HEK293 (cell line): Measurements from ENCODE around the gene MAK.

Experiments used
- CTCF ChIA-PET: fragments of 350-600 bp; formaldehyde crosslinking; extraction: SDS; loops from one replicate; lab custom pipeline; 2021; ENCODE audit warnings: antibody characterized with exemption; lab: Yijun Ruan, JAX
- POLR2A ChIA-PET: fragments of 300-600 bp; formaldehyde crosslinking; extraction: SDS; loops from one replicate; lab custom pipeline; 2020; ENCODE audit warnings: antibody characterized with exemption, inconsistent platforms; lab: Yijun Ruan, JAX
- H3K27ac ChIP-seq: fragments of 200-500 bp; sonication (Bioruptor generic); 2 replicates; pipeline ENCODE4 v1.5.1; 2014; ENCODE audit warnings: low read depth, low read length, control low read depth, inconsistent platforms; ENCODE audit errors: extremely low read depth
- H3K36me3 ChIP-seq, 2 experiments: fragments of 200-500 bp in 1 of 2; sonication (Bioruptor generic) in 1 of 2; 1 replicate in 1 of 2; 2 replicates in 1 of 2; pipeline ENCODE4 v1.5.1; 2014 to 2017; ENCODE audit warnings: inconsistent platforms in 2 of 2, low read length in 2 of 2; ENCODE audit not compliant: control insufficient read depth in 2 of 2, insufficient read depth in 1 of 2
- H3K4me1 ChIP-seq: fragments of 200-500 bp; sonication (Bioruptor generic); 2 replicates; pipeline ENCODE4 v1.5.1; 2014; ENCODE audit warnings: mild to moderate bottlenecking, low read length, inconsistent platforms; ENCODE audit not compliant: control insufficient read depth, insufficient read depth
- H3K4me3 ChIP-seq: 2 replicates; pipeline ENCODE4 v1.5.1; 2011; ENCODE audit warnings: low read depth, mild to moderate bottlenecking, control low read depth, low read length, moderate library complexity
- H3K9me3 ChIP-seq: fragments of 200-500 bp; sonication (Bioruptor generic); 2 replicates; pipeline ENCODE4 v1.5.1; 2014; ENCODE audit warnings: low read depth, low read length, inconsistent platforms; ENCODE audit not compliant: control insufficient read depth, insufficient read depth
- KLF16 ChIP-seq: fragments of 450-650 bp; formaldehyde crosslinking; IDR thresholded peaks from 2 replicates; pipeline ENCODE4 v1.5.1; 2017; ENCODE audit warnings: missing biosample characterization, missing genetic modification characterization
- SCRT1 ChIP-seq: fragments of 450-650 bp; formaldehyde crosslinking; IDR thresholded peaks from 2 replicates; pipeline ENCODE4 v1.5.1; 2016; ENCODE audit warnings: missing biosample characterization, missing genetic modification characterization, borderline replicate concordance
- ZBTB21 ChIP-seq: fragments of 450-650 bp; formaldehyde crosslinking; IDR thresholded peaks from 2 replicates; pipeline ENCODE4 v1.5.1; 2017; ENCODE audit warnings: missing biosample characterization, missing genetic modification characterization
- ZBTB7A ChIP-seq: fragments of 450-650 bp; formaldehyde crosslinking; IDR thresholded peaks from 2 replicates; pipeline ENCODE4 v1.5.1; 2016; ENCODE audit warnings: low read depth, missing biosample characterization, missing genetic modification characterization
- ZNF2 ChIP-seq: fragments of 450-650 bp; formaldehyde crosslinking; IDR thresholded peaks from 2 replicates; pipeline ENCODE4 v1.5.1; 2016; ENCODE audit warnings: missing biosample characterization, missing genetic modification characterization
- ZNF214 ChIP-seq: fragments of 450-650 bp; formaldehyde crosslinking; IDR thresholded peaks from 2 replicates; pipeline ENCODE4 v1.5.1; 2017; ENCODE audit warnings: missing biosample characterization, mild to moderate bottlenecking, missing genetic modification characterization, borderline replicate concordance
- ZNF248 ChIP-seq: fragments of 450-650 bp; formaldehyde crosslinking; IDR thresholded peaks from 2 replicates; pipeline ENCODE4 v1.5.1; 2017; ENCODE audit warnings: missing biosample characterization, missing genetic modification characterization
- ZNF266 ChIP-seq: fragments of 450-650 bp; formaldehyde crosslinking; IDR thresholded peaks from 2 replicates; pipeline ENCODE4 v1.5.1; 2016; ENCODE audit warnings: missing biosample characterization, missing genetic modification characterization, low read depth
- ZNF311 ChIP-seq: fragments of 450-650 bp; formaldehyde crosslinking; IDR thresholded peaks from 2 replicates; pipeline ENCODE4 v1.5.1; 2017; ENCODE audit warnings: missing biosample characterization, missing genetic modification characterization, borderline replicate concordance
- ZNF350 ChIP-seq: fragments of 450-650 bp; formaldehyde crosslinking; IDR thresholded peaks from 2 replicates; pipeline ENCODE4 v1.5.0; 2017; ENCODE audit warnings: missing biosample characterization, mild to moderate bottlenecking, missing genetic modification characterization
- ZNF362 ChIP-seq: fragments of 450-650 bp; formaldehyde crosslinking; IDR thresholded peaks from 2 replicates; pipeline ENCODE4 v1.5.1; 2016; ENCODE audit warnings: missing biosample characterization, missing genetic modification characterization
- ZNF433 ChIP-seq: fragments of 450-650 bp; formaldehyde crosslinking; IDR thresholded peaks from 2 replicates; pipeline ENCODE4 v1.5.1; 2016; ENCODE audit warnings: missing biosample characterization, missing genetic modification characterization, low read depth
- ZNF571 ChIP-seq: fragments of 450-650 bp; formaldehyde crosslinking; IDR thresholded peaks from 2 replicates; pipeline ENCODE4 v1.5.0; 2017; ENCODE audit warnings: missing biosample characterization, missing genetic modification characterization
- ZNF664 ChIP-seq: fragments of 450-650 bp; formaldehyde crosslinking; IDR thresholded peaks from 2 replicates; pipeline ENCODE4 v1.5.1; 2016; ENCODE audit warnings: missing biosample characterization, missing genetic modification characterization
- ZNF747 ChIP-seq: fragments of 450-650 bp; formaldehyde crosslinking; IDR thresholded peaks from 2 replicates; pipeline ENCODE4 v1.5.1; 2016; ENCODE audit warnings: missing biosample characterization, missing genetic modification characterization
- ZSCAN16 ChIP-seq: fragments of 450-650 bp; formaldehyde crosslinking; IDR thresholded peaks from 2 replicates; pipeline ENCODE4 v1.5.1; 2016; ENCODE audit warnings: missing biosample characterization, missing genetic modification characterization
- TF ChIP-seq, protein P1 (sequence below): fragments of 450-650 bp; formaldehyde crosslinking; IDR thresholded peaks from 2 replicates; pipeline ENCODE4 v1.5.1; 2016; ENCODE audit warnings: missing biosample characterization, missing genetic modification characterization, borderline replicate concordance
- TF ChIP-seq, protein P2 (sequence below): fragments of 450-650 bp; formaldehyde crosslinking; IDR thresholded peaks from 2 replicates; pipeline ENCODE4 v1.5.1; 2016; ENCODE audit warnings: missing biosample characterization, missing genetic modification characterization, borderline replicate concordance

Gene MAK

GRCh38 chr6:10713962-10714361 lies 124.4 kb downstream of the MAK start:
- H3K36me3 ChIP-seq: peaks cover 9 to 14% of the 10 kb centered on the region in 2 experiments
- TF ChIP-seq ZNF2 (tag by site-specific recombination): no peak
- TF ChIP-seq KLF16: no peak
- no peak for TF ChIP-seq ZBTB21 (tag by site-specific recombination)
- TF ChIP-seq ZNF266 (tag by site-specific recombination): no peak
- TF ChIP-seq ZNF362 (tag by site-specific recombination): no peak
- TF ChIP-seq ZNF747 (tag by site-specific recombination): no peak
- TF ChIP-seq ZNF350 (tag by site-specific recombination): no peak
- no peak for TF ChIP-seq ZNF433
- no peak for TF ChIP-seq ZSCAN16 (tag by site-specific recombination)
- no peak for TF ChIP-seq ZBTB7A (tag by site-specific recombination)
- TF ChIP-seq, protein P1, sequence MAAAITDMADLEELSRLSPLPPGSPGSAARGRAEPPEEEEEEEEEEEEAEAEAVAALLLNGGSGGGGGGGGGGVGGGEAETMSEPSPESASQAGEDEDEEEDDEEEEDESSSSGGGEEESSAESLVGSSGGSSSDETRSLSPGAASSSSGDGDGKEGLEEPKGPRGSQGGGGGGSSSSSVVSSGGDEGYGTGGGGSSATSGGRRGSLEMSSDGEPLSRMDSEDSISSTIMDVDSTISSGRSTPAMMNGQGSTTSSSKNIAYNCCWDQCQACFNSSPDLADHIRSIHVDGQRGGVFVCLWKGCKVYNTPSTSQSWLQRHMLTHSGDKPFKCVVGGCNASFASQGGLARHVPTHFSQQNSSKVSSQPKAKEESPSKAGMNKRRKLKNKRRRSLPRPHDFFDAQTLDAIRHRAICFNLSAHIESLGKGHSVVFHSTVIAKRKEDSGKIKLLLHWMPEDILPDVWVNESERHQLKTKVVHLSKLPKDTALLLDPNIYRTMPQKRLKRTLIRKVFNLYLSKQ (tag by site-specific recombination): no peak
- TF ChIP-seq, protein P2, sequence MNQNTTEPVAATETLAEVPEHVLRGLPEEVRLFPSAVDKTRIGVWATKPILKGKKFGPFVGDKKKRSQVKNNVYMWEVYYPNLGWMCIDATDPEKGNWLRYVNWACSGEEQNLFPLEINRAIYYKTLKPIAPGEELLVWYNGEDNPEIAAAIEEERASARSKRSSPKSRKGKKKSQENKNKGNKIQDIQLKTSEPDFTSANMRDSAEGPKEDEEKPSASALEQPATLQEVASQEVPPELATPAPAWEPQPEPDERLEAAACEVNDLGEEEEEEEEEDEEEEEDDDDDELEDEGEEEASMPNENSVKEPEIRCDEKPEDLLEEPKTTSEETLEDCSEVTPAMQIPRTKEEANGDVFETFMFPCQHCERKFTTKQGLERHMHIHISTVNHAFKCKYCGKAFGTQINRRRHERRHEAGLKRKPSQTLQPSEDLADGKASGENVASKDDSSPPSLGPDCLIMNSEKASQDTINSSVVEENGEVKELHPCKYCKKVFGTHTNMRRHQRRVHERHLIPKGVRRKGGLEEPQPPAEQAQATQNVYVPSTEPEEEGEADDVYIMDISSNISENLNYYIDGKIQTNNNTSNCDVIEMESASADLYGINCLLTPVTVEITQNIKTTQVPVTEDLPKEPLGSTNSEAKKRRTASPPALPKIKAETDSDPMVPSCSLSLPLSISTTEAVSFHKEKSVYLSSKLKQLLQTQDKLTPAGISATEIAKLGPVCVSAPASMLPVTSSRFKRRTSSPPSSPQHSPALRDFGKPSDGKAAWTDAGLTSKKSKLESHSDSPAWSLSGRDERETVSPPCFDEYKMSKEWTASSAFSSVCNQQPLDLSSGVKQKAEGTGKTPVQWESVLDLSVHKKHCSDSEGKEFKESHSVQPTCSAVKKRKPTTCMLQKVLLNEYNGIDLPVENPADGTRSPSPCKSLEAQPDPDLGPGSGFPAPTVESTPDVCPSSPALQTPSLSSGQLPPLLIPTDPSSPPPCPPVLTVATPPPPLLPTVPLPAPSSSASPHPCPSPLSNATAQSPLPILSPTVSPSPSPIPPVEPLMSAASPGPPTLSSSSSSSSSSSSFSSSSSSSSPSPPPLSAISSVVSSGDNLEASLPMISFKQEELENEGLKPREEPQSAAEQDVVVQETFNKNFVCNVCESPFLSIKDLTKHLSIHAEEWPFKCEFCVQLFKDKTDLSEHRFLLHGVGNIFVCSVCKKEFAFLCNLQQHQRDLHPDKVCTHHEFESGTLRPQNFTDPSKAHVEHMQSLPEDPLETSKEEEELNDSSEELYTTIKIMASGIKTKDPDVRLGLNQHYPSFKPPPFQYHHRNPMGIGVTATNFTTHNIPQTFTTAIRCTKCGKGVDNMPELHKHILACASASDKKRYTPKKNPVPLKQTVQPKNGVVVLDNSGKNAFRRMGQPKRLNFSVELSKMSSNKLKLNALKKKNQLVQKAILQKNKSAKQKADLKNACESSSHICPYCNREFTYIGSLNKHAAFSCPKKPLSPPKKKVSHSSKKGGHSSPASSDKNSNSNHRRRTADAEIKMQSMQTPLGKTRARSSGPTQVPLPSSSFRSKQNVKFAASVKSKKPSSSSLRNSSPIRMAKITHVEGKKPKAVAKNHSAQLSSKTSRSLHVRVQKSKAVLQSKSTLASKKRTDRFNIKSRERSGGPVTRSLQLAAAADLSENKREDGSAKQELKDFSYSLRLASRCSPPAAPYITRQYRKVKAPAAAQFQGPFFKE (tag by site-specific recombination): no peak
- TF ChIP-seq ZNF311 (tag by site-specific recombination): no peak
- no peak for TF ChIP-seq ZNF214 (tag by site-specific recombination)
- no peak for TF ChIP-seq ZNF664 (tag by site-specific recombination)
- no peak for TF ChIP-seq ZNF248 (tag by site-specific recombination)
- no peak for TF ChIP-seq SCRT1 (tag by site-specific recombination)
- no peak for TF ChIP-seq ZNF571
- H3K9me3 ChIP-seq: no peaks in the 10 kb centered on the region
- no peak overlapping the region for H3K4me3 ChIP-seq
- H3K4me1 ChIP-seq: no peaks in the 10 kb centered on the region
- ChIA-PET CTCF (interaction anchor here (0.7 kb wide), 1 partner anchor 209 kb away, joined by 3 read pairs; no protein-coding TSS in a partner anchor), POLR2A (no interaction called here)
- H3K27ac ChIP-seq: no peak overlapping the region
